Lower leg skin (tissue), 3 donors: Measurements from ENCODE around the gene LSM2.
"Not testable (repeated sequence)": the region's sequence is repeated elsewhere in the genome, so short reads cannot be mapped to it uniquely, and the experiment has no call there.

Source experiments
- POLR2A ChIP-seq, 2 donors: fragments of 450-650 bp; IDR thresholded peaks; one replicate each; pipeline ENCODE4 v1.6.1; 2016 to 2017; ENCODE audit warnings: antibody characterized with exemption in 2 of 2, mild to moderate bottlenecking in 1 of 2, moderate library complexity in 1 of 2
- TF ChIP-seq, protein P1 (sequence below), 3 donors: fragments of 450-650 bp; IDR thresholded peaks; one replicate each; pipeline ENCODE4 v1.5.1; 2016; ENCODE audit warnings: antibody characterized with exemption in 3 of 3, mild to moderate bottlenecking in 3 of 3, moderate library complexity in 2 of 3

DNA sequence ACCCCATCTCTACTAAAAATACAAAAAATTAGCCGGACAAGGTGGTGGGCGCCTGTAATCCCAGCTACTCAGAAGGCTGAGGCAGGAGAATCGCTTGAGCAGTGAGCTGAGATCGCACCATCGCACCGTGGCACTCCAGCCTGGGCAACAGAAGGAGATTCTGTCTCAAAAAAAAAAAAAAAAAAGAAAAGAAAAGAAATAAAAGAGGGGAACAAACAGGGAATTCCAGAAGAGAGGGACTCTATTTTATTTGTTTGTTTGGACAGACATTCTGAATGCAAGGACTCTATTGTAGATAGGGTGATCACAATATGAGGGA, 12.9 kb downstream of the LSM2 start:
- TF ChIP-seq, protein P1, sequence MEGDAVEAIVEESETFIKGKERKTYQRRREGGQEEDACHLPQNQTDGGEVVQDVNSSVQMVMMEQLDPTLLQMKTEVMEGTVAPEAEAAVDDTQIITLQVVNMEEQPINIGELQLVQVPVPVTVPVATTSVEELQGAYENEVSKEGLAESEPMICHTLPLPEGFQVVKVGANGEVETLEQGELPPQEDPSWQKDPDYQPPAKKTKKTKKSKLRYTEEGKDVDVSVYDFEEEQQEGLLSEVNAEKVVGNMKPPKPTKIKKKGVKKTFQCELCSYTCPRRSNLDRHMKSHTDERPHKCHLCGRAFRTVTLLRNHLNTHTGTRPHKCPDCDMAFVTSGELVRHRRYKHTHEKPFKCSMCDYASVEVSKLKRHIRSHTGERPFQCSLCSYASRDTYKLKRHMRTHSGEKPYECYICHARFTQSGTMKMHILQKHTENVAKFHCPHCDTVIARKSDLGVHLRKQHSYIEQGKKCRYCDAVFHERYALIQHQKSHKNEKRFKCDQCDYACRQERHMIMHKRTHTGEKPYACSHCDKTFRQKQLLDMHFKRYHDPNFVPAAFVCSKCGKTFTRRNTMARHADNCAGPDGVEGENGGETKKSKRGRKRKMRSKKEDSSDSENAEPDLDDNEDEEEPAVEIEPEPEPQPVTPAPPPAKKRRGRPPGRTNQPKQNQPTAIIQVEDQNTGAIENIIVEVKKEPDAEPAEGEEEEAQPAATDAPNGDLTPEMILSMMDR (IDR thresholded peaks at IDR 0.05) = not testable (repeated sequence)
- not testable (repeated sequence) for TF ChIP-seq POLR2A (IDR thresholded peaks at IDR 0.05)
